CD8-positive, alpha-beta memory T cell (primary cell): ENCODE results near the gene RASA3. TPM values are rescaled to one million over a fixed set of nuclear protein-coding genes. Genes with fewer than 3 reads are reported as not detected.
A peak's percentile ranks its signal among the peaks of the same experiment; 100 is the strongest.
"Not testable (repeated sequence)": the region's sequence is repeated elsewhere in the genome, so short reads cannot be mapped to it uniquely, and the experiment has no call there.

ENCODE experiments used
- CTCF ChIA-PET: fragments of 350-600 bp; sonication (Branson Sonifier 250); formaldehyde crosslinking; loops from one replicate; lab custom pipeline; 2021; ENCODE audit warnings: antibody characterized with exemption; lab: Charles Lee
- POLR2A ChIA-PET: fragments of 350-600 bp; sonication (Branson Sonifier 250); formaldehyde crosslinking; loops from one replicate; lab custom pipeline; 2021; ENCODE audit warnings: antibody characterized with exemption; lab: Charles Lee
- DNase-seq, 5 donors: peaks; one replicate each; pipeline versions ENCODE4 v3.0.0 to v3.0.0-alpha.2; 2020 to 2022; ENCODE audit warnings: mixed read lengths in 1 of 5
- H3K27ac ChIP-seq: one replicate; pipeline ENCODE4 v1.7.0; 2013; ENCODE audit warnings: low read depth, mild to moderate bottlenecking, low read length, moderate library complexity
- H3K27me3 ChIP-seq: 2 replicates; pipeline ENCODE4 v1.7.0; 2013; ENCODE audit warnings: low read length, mild to moderate bottlenecking; ENCODE audit not compliant: insufficient read depth, poor library complexity, severe bottlenecking
- H3K36me3 ChIP-seq: 2 replicates; pipeline ENCODE4 v1.7.0; 2013; ENCODE audit warnings: mild to moderate bottlenecking, low read length, moderate library complexity; ENCODE audit not compliant: insufficient read depth
- H3K4me1 ChIP-seq: 2 replicates; pipeline ENCODE4 v1.7.0; 2013; ENCODE audit warnings: mild to moderate bottlenecking, low read length, moderate library complexity; ENCODE audit not compliant: insufficient read depth
- H3K4me3 ChIP-seq: 2 replicates; pipeline ENCODE4 v1.7.0; 2013; ENCODE audit warnings: mild to moderate bottlenecking, low read length
- H3K9me3 ChIP-seq: 2 replicates; pipeline ENCODE4 v1.7.0; 2013; ENCODE audit warnings: mild to moderate bottlenecking, low read length
- H3K27ac Mint-ChIP-seq, 8 donors: one replicate each; pipeline ENCODE4 v1.8.0; 2020 to 2021; ENCODE audit warnings: mixed read lengths in 8 of 8, mild to moderate bottlenecking in 6 of 8, inconsistent platforms in 3 of 8, moderate library complexity in 3 of 8
- H3K27me3 Mint-ChIP-seq, 2 donors: one replicate each; pipeline ENCODE4 v1.8.0; 2020 to 2021; ENCODE audit warnings: mixed read lengths in 2 of 2, mild to moderate bottlenecking in 1 of 2, moderate library complexity in 1 of 2
- H3K36me3 Mint-ChIP-seq, 3 donors: one replicate each; pipeline ENCODE4 v1.8.0; 2020 to 2021; ENCODE audit warnings: mixed read lengths in 3 of 3, inconsistent platforms in 1 of 3, mild to moderate bottlenecking in 1 of 3
- H3K4me1 Mint-ChIP-seq, 3 donors: one replicate each; pipeline ENCODE4 v1.8.0; 2020 to 2021; ENCODE audit warnings: mixed read lengths in 3 of 3, inconsistent platforms in 1 of 3, mild to moderate bottlenecking in 1 of 3
- H3K4me3 Mint-ChIP-seq, 7 donors: one replicate each; pipeline ENCODE4 v1.8.0; 2020 to 2021; ENCODE audit warnings: mixed read lengths in 7 of 7, mild to moderate bottlenecking in 6 of 7, moderate library complexity in 4 of 7, inconsistent platforms in 2 of 7
- H3K9me3 Mint-ChIP-seq, 5 donors: one replicate each; pipeline ENCODE4 v1.8.0; 2020 to 2022; ENCODE audit warnings: mixed read lengths in 5 of 5, mild to moderate bottlenecking in 3 of 5, moderate library complexity in 2 of 5, inconsistent platforms in 1 of 5
- polyA plus RNA-seq: library from polyadenylated mRNA; unstranded; fragments of 300-500 nt; fragmentation: Illumina TruSeq; gene quantifications from one replicate; pipeline ENCODE4 v1.2.3, GENCODE V29; 2021
- total RNA-seq, 2 experiments: library from RNA; stranded (reverse); gene quantifications; one replicate each; pipeline ENCODE4 v1.2.3, GENCODE V29; 2021

Gene RASA3
- total and polyA plus RNA-seq, 3 experiments from 2014 or later = 26.4 to 123 (median 27.1) TPM

DNA sequence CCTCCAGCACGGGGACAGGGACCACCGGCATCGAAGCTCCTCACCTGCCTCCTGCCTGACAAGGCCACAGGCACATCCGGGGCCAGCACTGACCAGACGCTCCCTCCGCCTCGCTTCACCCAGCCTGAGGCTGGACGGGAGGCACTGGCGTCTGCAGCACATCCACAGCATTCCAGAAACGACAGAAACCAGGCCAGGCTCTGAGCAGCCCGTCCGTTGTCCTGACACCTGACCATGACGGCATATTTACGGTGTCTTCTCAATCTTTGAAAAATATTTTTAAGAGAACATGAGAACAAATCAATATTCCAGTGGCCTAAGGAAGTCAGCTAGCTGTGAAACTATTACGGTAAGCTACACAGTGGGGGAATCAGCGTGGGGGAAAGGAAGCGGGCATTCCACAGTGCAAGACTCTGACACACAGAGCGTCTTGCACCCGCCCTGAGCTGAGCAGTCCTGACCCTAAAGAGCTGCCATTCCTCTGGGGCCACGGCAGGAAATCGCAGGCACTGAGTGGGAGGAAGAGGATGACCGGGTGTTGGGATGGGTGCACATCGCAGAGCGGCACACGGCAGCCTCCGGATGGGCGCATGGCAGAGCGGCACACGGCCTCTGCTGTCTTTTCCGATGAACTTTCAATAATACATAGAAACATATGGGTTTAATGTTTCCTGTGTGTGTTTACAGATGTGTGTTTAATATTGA, 26.8 kb downstream of the RASA3 start:
- peak in 1 of 5 donors; percentile 46 for DNase-seq
- H3K9me3 Mint-ChIP-seq = peaks cover 0 to 2% (median 0%) of the 10 kb centered on the region in 5 donors
- H3K4me1 Mint-ChIP-seq = peaks cover 71 to 90% (median 74%) of the 10 kb centered on the region in 3 donors
- Histone ChIP-seq H3K4me3 (no peak overlapping the region), H3K27me3 (no peaks in the 10 kb centered on the region), H3K27ac (no peak overlapping the region), H3K4me1 (peaks cover 88% of the 10 kb centered on the region), H3K9me3 (no peaks in the 10 kb centered on the region), H3K36me3 (peaks cover 21% of the 10 kb centered on the region)
- peaks cover 0 to 8% of the 10 kb centered on the region in 2 donors for H3K27me3 Mint-ChIP-seq
- H3K4me3 Mint-ChIP-seq = peak overlapping the region in 6 of 7 donors; percentile 7 to 71 (median 51)
- ChIA-PET CTCF (no interaction called here), POLR2A (no interaction called here)
- H3K27ac Mint-ChIP-seq = peak overlapping the region; percentile 68 to 95 (median 74)
- peaks cover 0 to 66% (median 7%) of the 10 kb centered on the region in 3 donors for H3K36me3 Mint-ChIP-seq

DNA sequence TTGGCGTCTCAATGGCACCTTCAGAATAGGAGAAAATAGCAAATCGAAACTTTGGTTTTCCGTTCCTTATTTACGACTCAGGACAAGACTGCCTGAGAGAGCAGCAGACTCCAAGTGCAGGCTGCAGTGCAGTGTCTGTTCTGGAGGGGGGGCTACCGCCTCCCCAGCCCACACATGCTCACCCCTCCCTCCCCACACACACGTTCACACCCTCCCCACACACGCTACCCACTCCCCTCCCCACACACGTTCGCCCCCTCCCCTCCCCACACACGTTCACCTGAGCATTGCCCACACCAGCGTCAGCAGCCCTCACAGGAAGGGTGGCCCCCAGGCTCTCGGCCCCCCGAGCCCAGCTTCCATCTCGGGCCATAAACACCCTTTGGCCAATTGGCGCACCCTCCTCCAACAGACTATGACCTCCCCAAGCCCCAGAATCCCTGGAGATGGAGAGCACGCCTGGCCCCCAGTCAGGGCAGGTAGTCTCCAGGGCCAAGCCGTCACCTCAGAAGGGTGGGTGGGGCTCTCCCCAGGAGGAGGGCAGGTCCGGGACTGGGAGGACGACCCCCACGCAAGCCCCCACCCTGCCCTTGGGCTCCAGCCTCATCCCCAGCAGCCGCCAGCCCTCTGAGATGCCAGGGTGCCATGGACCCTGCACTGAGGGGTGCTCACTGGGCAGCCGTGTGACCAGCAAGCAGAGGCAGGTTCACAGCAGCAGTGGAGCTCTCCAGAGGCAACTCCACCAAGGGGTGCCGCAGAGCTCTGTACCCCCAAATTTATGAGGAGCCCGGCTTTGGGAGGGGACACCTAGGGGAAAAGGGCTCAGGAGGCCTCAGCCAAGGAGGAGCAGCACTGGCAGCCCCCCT, 27.5 kb downstream of the RASA3 start:
- Mint-ChIP-seq H3K27me3 (peaks cover 0 to 6% of the 10 kb centered on the region in 2 donors), H3K4me3 (peak overlapping the region; percentile 27 to 82 (median 67)), H3K36me3 (peaks cover 0 to 65% (median 7%) of the 10 kb centered on the region in 3 donors), H3K9me3 (peaks cover 0 to 6% (median 0%) of the 10 kb centered on the region in 5 donors), H3K4me1 (peaks cover 66 to 90% (median 71%) of the 10 kb centered on the region in 3 donors), H3K27ac (peak overlapping the region; percentile 71 to 97 (median 82))
- CTCF ChIA-PET = no interaction called here
- Histone ChIP-seq H3K27ac (no peak overlapping the region), H3K4me1 (peaks cover 88% of the 10 kb centered on the region), H3K9me3 (no peaks in the 10 kb centered on the region), H3K27me3 (no peaks in the 10 kb centered on the region), H3K4me3 (no peak overlapping the region), H3K36me3 (peaks cover 21% of the 10 kb centered on the region)
- DNase-seq = peak in 2 of 5 donors; percentile 34 to 46
- POLR2A ChIA-PET = no interaction called here

DNA sequence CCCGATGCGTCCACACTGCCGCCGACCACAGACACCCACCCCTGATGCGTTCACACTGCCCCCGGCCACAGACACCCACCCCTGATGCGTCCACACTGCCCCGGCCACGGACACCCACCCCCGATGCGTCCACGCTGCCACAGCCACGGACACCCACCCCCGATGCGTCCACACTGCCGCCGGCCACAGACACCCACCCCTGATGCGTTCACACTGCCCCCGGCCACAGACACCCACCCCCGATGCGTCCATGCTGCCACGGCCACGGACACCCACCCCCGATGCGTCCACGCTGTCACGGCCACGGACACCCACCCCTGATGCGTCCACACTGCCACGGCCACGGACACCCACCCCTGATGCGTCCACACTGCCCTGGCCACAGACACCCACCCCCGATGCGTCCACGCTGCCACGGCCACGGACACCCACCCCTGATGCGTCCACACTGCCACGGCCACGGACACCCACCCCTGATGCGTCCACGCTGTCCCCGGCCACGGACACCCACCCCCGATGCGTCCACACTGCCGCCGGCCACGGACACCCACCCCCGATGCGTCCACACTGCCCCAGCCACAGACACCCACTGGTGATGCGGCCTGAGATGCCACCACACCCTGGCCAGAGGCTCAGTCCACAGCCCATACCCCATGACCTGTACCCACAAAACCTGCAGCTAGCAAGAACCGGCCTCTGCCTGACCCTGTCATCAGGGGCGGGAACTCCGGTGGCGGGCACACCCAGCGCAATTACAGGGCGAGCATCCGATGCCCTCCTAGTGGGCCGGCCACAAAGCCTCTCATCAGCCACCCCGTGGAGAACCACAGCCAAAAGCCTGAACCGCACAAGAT, 28.4 kb downstream of the RASA3 start:
- peaks cover 83% of the 10 kb centered on the region for H3K4me1 ChIP-seq
- DNase-seq = peak in 1 of 5 donors; percentile 55
- Mint-ChIP-seq H3K36me3 (peaks cover 0 to 58% (median 5%) of the 10 kb centered on the region in 3 donors), H3K4me3 (peak overlapping the region in 6 of 7 donors; percentile 27 to 82 (median 52)), H3K27me3 (peaks cover 0 to 6% of the 10 kb centered on the region in 2 donors), H3K27ac (peak overlapping the region in 7 of 8 donors; percentile 71 to 97 (median 80)), H3K4me1 (peaks cover 61 to 86% (median 64%) of the 10 kb centered on the region in 3 donors), H3K9me3 (peaks cover 0 to 7% (median 0%) of the 10 kb centered on the region in 5 donors)
- H3K27me3 ChIP-seq = no peaks in the 10 kb centered on the region
- H3K36me3 ChIP-seq = peaks cover 21% of the 10 kb centered on the region
- no peak overlapping the region for H3K4me3 ChIP-seq
- H3K9me3 ChIP-seq = no peaks in the 10 kb centered on the region
- POLR2A ChIA-PET = no interaction called here
- CTCF ChIA-PET = no interaction called here
- H3K27ac ChIP-seq = no peak overlapping the region

DNA sequence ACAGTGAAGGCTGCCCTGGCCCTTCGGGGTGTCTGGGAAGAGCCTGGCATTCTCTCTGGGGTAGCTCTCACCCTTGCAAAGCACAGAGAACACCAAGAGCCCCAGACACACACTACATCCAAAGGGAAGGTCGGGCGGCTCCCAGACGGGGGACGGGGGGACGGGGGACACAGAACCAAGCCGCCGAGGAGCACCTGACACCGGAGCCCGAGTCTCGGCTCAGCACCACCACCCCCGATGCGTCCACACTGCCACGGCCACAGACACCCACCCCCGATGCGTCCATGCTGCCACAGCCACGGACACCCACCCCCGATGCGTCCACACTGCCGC, 29.2 kb downstream of the RASA3 start:
- H3K27me3 Mint-ChIP-seq, H3K9me3 Mint-ChIP-seq, CTCF ChIA-PET, H3K4me3 ChIP-seq, H3K27me3 ChIP-seq, POLR2A ChIA-PET, H3K9me3 ChIP-seq, H3K27ac ChIP-seq: not testable (repeated sequence)
- Mint-ChIP-seq H3K4me1 (peaks cover 59 to 83% (median 61%) of the 10 kb centered on the region in 3 donors), H3K4me3 (peak overlapping the region in 2 of 7 donors; percentile 5 to 66), H3K27ac (peak overlapping the region in 3 of 8 donors; percentile 29 to 52 (median 51)), H3K36me3 (peaks cover 0 to 55% (median 5%) of the 10 kb centered on the region in 3 donors)
- peak in 1 of 5 donors; percentile 35 for DNase-seq
- Histone ChIP-seq H3K4me1 (peaks cover 80% of the 10 kb centered on the region), H3K36me3 (peaks cover 15% of the 10 kb centered on the region)

DNA sequence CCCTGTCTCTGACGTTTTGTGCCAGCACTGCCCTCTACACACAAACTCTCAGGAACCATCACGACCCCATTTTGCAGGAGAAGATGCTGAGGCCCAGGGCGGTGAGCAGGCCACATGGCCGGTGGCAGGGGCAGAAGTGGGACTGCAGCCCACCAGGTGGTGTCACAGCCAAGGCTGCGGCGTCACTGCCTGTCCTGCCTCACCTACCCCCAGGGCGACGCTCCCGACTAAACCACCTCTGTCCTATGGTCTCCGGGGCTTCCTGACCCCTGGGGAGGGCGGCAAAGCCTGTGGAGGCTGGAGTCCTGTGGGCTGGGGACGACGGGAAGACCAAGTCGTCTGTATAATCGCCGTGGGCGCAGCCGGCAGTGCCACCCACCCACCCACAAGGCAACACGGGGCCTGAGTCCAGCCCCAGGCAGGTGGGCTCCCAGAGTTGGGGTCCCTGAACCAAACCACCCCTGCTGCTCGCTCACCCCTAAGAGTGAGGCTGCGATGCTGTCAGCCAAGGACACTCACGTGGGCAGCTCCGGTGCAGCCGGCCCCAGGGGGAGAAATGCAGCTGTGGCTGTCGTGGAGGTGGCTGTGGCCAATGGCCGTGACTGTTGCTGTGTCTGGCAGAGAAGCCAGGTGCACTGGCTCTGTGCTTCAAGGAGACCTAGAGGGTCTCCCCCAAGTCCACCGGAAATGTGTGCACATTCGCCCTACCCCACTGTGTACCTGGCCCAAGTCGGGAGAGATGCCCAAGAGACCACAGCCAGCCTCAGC, 29.7 kb downstream of the RASA3 start:
- Mint-ChIP-seq H3K27me3 (peaks cover 0 to 6% of the 10 kb centered on the region in 2 donors), H3K36me3 (peaks cover 0 to 56% (median 2%) of the 10 kb centered on the region in 3 donors), H3K4me1 (peaks cover 59 to 83% (median 61%) of the 10 kb centered on the region in 3 donors), H3K27ac (peak overlapping the region in 3 of 8 donors; percentile 29 to 64 (median 52)), H3K4me3 (peak overlapping the region in 2 of 7 donors; percentile 5 to 66), H3K9me3 (peaks cover 0 to 10% (median 0%) of the 10 kb centered on the region in 5 donors)
- H3K9me3 ChIP-seq = no peaks in the 10 kb centered on the region
- H3K36me3 ChIP-seq = peaks cover 11% of the 10 kb centered on the region
- ChIA-PET CTCF (no interaction called here), POLR2A (no interaction called here)
- peaks cover 80% of the 10 kb centered on the region for H3K4me1 ChIP-seq
- no peak overlapping the region for H3K4me3 ChIP-seq
- H3K27me3 ChIP-seq = no peaks in the 10 kb centered on the region
- peak in 1 of 5 donors; percentile 44 for DNase-seq
- H3K27ac ChIP-seq = no peak overlapping the region

DNA sequence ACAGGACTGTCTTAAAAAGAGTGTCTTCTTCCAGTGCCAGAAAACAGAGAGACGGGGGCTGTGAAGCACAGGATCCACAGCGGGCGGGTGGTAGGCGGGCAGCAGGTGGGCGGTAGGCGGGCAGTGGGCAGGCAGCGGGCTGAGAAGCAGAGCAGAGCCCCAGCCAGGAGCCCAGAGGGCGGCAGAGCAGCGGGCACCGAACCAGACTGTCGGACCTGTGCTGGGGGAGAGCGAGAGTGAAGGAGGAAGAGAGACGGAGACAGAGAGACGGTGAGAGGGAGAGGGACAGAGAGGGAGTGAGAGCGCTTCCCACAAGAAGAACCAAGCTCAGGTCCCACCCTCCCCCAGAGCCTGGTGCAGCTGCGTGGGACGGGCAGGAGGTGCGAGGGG, 30.3 kb downstream of the RASA3 start:
- Mint-ChIP-seq H3K27me3 (peaks cover 0 to 6% of the 10 kb centered on the region in 2 donors), H3K4me1 (peaks cover 62 to 83% (median 62%) of the 10 kb centered on the region in 3 donors), H3K36me3 (peaks cover 0 to 60% (median 2%) of the 10 kb centered on the region in 3 donors), H3K9me3 (peaks cover 0 to 16% (median 0%) of the 10 kb centered on the region in 5 donors), H3K27ac (peak overlapping the region; percentile 3 to 64 (median 52)), H3K4me3 (peak overlapping the region in 4 of 7 donors; percentile 3 to 55 (median 24))
- Histone ChIP-seq H3K9me3 (no peaks in the 10 kb centered on the region), H3K27ac (no peak overlapping the region), H3K36me3 (peaks cover 9% of the 10 kb centered on the region), H3K4me3 (no peak overlapping the region), H3K4me1 (peaks cover 80% of the 10 kb centered on the region), H3K27me3 (no peaks in the 10 kb centered on the region)
- POLR2A ChIA-PET = no interaction called here
- CTCF ChIA-PET = no interaction called here
- DNase-seq = no peak
